Urothelium cell line (cell line): ENCODE data around the gene ZFPM1.
"Not testable (repeated sequence)": the region's sequence is repeated elsewhere in the genome, so short reads cannot be mapped to it uniquely, and the experiment has no call there.

Experiments
- DNase-seq: peaks from one replicate; pipeline ENCODE4 v3.0.0; 2011; ENCODE audit warnings: low spot score, mixed read lengths
- FAIRE-seq: peaks from 2 replicates; lab custom pipeline; 2011; peaks lifted over from hg19 to GRCh38; lab: Jason Lieb, UNC

ZFPM1 gene

GRCh38 chr16:88464447-88465318 lies 11.6 kb downstream of the ZFPM1 start:
- no peak for FAIRE-seq
- no peak for DNase-seq

GRCh38 chr16:88465387-88465983 lies 12.4 kb downstream of the ZFPM1 start:
- FAIRE-seq, result no peak
- no peak for DNase-seq

GRCh38 chr16:88466175-88466862 lies 13.2 kb downstream of the ZFPM1 start:
- DNase-seq (no peak), FAIRE-seq (no peak)

GRCh38 chr16:88466949-88467348 lies 13.9 kb downstream of the ZFPM1 start:
- DNase-seq, result no peak
- no peak for FAIRE-seq

- DNase-seq (no peak), FAIRE-seq (no peak)
These were observed 14.5 kb downstream of the ZFPM1 start for GRCh38 chr16:88467541-88467944.

- FAIRE-seq (no peak), DNase-seq (peak; percentile 64)
These were observed 15.4 kb downstream of the ZFPM1 start for GRCh38 chr16:88468275-88469129.

GRCh38 chr16:88469615-88470395 lies 16.7 kb downstream of the ZFPM1 start:
- DNase-seq, result no peak
- FAIRE-seq, result no peak

- FAIRE-seq, DNase-seq: not testable (repeated sequence)
These were observed 17.3 kb downstream of the ZFPM1 start for GRCh38 chr16:88470396-88470680.

GRCh38 chr16:88470696-88471095 lies 17.6 kb downstream of the ZFPM1 start:
- not testable (repeated sequence) for DNase-seq, FAIRE-seq

GRCh38 chr16:88471115-88471514 lies 18.0 kb downstream of the ZFPM1 start:
- FAIRE-seq, result no peak

GRCh38 chr16:88471575-88471974 lies 18.5 kb downstream of the ZFPM1 start:
- DNase-seq (no peak), FAIRE-seq (no peak)

More at GRCh38 chr16:88471115-88471514, 18.0 kb downstream of the ZFPM1 start:
- no peak for DNase-seq

GRCh38 chr16:88472069-88472468 lies 19.0 kb downstream of the ZFPM1 start:
- FAIRE-seq (no peak), DNase-seq (no peak)

- no peak for FAIRE-seq
- no peak for DNase-seq
These were observed 19.6 kb downstream of the ZFPM1 start for GRCh38 chr16:88472637-88473205.

- DNase-seq (no peak), FAIRE-seq (no peak)
These were observed 20.8 kb downstream of the ZFPM1 start for GRCh38 chr16:88473666-88474534.

- FAIRE-seq (no peak), DNase-seq (no peak)
These were observed 22.0 kb downstream of the ZFPM1 start for GRCh38 chr16:88475037-88475436.

- FAIRE-seq (no peak), DNase-seq (no peak)
These were observed 23.1 kb downstream of the ZFPM1 start for GRCh38 chr16:88476203-88476602.

GRCh38 chr16:88476817-88477397 lies 23.8 kb downstream of the ZFPM1 start:
- no peak for FAIRE-seq

More at GRCh38 chr16:88476817-88477397, 23.8 kb downstream of the ZFPM1 start:
- no peak for DNase-seq
